HG03575 (cell line): ENCODE data around the gene TPRN.

Experiments
- ATAC-seq: cut with Tn5 transposase; IDR thresholded peaks from one replicate; pipeline ENCODE4 v1.9.1; 2021; ENCODE audit not compliant: unreplicated experiment, insufficient number of reproducible peaks, low FRiP score; ENCODE audit errors: extremely low read depth

TPRN gene

GRCh38 chr9:137179761-137180160, 20.8 kb downstream of the TPRN start:
- no peak for ATAC-seq

- no peak for ATAC-seq
These were observed 21.5 kb downstream of the TPRN start for GRCh38 chr9:137178939-137179630.

- ATAC-seq, result no peak
These were observed 22.2 kb downstream of the TPRN start for GRCh38 chr9:137178201-137178938.

- no peak for ATAC-seq
These were observed 24.0 kb downstream of the TPRN start for GRCh38 chr9:137176302-137177182.

- ATAC-seq, result no peak
These were observed 25.1 kb downstream of the TPRN start for GRCh38 chr9:137175345-137175961.

GRCh38 chr9:137174722-137175293, 25.7 kb downstream of the TPRN start:
- ATAC-seq, result no peak

- ATAC-seq, result no peak
These were observed 26.5 kb downstream of the TPRN start for GRCh38 chr9:137173796-137174664.

- no peak for ATAC-seq
These were observed 27.4 kb downstream of the TPRN start for GRCh38 chr9:137172901-137173795.

GRCh38 chr9:137171149-137171900, 29.2 kb downstream of the TPRN start:
- no peak for ATAC-seq

- ATAC-seq, result no peak
These were observed 29.9 kb downstream of the TPRN start for GRCh38 chr9:137170486-137171148.

- no peak for ATAC-seq
These were observed 30.6 kb downstream of the TPRN start, which contains the start of gene LRRC26 for GRCh38 chr9:137169896-137170358. Gene LRRC26, minus strand, starts transcription at chr9:137170051. Its CDS starts 108 bp downstream, at chr9:137169943.

GRCh38 chr9:137168904-137169856, 31.4 kb downstream of the TPRN start:
- no peak for ATAC-seq

GRCh38 chr9:137168573-137168903, 32.0 kb downstream of the TPRN start:
- no peak for ATAC-seq

- no peak for ATAC-seq
These were observed 32.6 kb downstream of the TPRN start for GRCh38 chr9:137167747-137168572.
